Uterus (tissue), 4 donors: ENCODE data around the gene RAP1GAP. TPM values are rescaled to one million over a fixed set of nuclear protein-coding genes. Genes with fewer than 3 reads are reported as not detected.

Source experiments
- DNase-seq, 2 donors: peaks; one replicate each; pipeline ENCODE4 v3.0.0-alpha.2; 2019 to 2020
- H3K27ac ChIP-seq, 2 donors: fragments of 200-600 bp; sonication (generic); 1 replicate in 1 of 2; 2 replicates in 1 of 2; pipeline ENCODE4 v1.5.1; 2016 to 2018
- H3K27me3 ChIP-seq, 2 donors: fragments of 200-600 bp; sonication (generic); one replicate each; pipeline ENCODE4 v1.5.1; 2018 to 2019; ENCODE audit warnings: control low read depth in 1 of 2
- H3K36me3 ChIP-seq, 2 donors: fragments of 200-600 bp; sonication (generic); one replicate each; pipeline ENCODE4 v1.5.1; 2019; ENCODE audit warnings: control low read depth in 1 of 2
- H3K4me1 ChIP-seq, 2 donors: fragments of 200-600 bp; sonication (generic); one replicate each; pipeline ENCODE4 v1.5.1; 2018 to 2019; ENCODE audit warnings: control low read depth in 1 of 2
- H3K4me3 ChIP-seq, 2 donors: fragments of 200-600 bp; sonication (generic); 1 replicate in 1 of 2; 2 replicates in 1 of 2; pipeline ENCODE4 v1.5.1; 2018 to 2019; ENCODE audit warnings: mild to moderate bottlenecking in 1 of 2
- H3K9me3 ChIP-seq, 2 donors: fragments of 200-600 bp; sonication (generic); one replicate each; pipeline ENCODE4 v1.5.1; 2019; ENCODE audit warnings: control low read depth in 1 of 2
- CTCF ChIP-seq, 4 experiments: fragments of 200-600 bp in 2 of 4; fragments of 450-650 bp in 2 of 4; sonication (generic) in 2 of 4; IDR thresholded peaks; one replicate each; pipeline ENCODE4 v1.5.1; 2016 to 2019; ENCODE audit warnings: antibody characterized with exemption in 4 of 4, mild to moderate bottlenecking in 2 of 4, moderate library complexity in 1 of 4
- POLR2A ChIP-seq, 2 donors: fragments of 450-650 bp; IDR thresholded peaks; one replicate each; pipeline ENCODE4 v1.6.1; 2016; ENCODE audit warnings: antibody characterized with exemption in 2 of 2, mild to moderate bottlenecking in 1 of 2, moderate library complexity in 1 of 2
- intact Hi-C: fragments of 100-400 bp; cut with DNase I; formaldehyde crosslinking; loops from one replicate; pipeline ENCODE4 v1.15.1; 2023; ENCODE audit warnings: low total_unique reads
- total RNA-seq, 4 donors: library from RNA; depleted of rRNA in 3 of 4; stranded (reverse); fragments of >200 nt in 3 of 4; gene quantifications; one replicate each; pipeline versions ENCODE4 v1.1.0 to v1.2.4, GENCODE V29; 2014 to 2023
- donor health status: DM: yes; HTN: yes; CAD: no.

The RAP1GAP gene
- total RNA-seq, 4 donors from 2014 or later, result 0.18 to 6.9 TPM; not detected in 2

GRCh38 chr1:21592086-21592865 lies 76.9 kb downstream of the RAP1GAP start:
- intact Hi-C loops, result no loop called here
- no peak overlapping the region for H3K4me3 ChIP-seq
- H3K36me3 ChIP-seq, result no peaks in the 10 kb centered on the region
- H3K9me3 ChIP-seq, result no peaks in the 10 kb centered on the region
- H3K27me3 ChIP-seq, result no peaks in the 10 kb centered on the region
- TF ChIP-seq CTCF (IDR thresholded peaks at IDR 0.05) (no peak), POLR2A (IDR thresholded peaks at IDR 0.05) (no peak)
- no peak overlapping the region for H3K27ac ChIP-seq
- no peak for DNase-seq
- H3K4me1 ChIP-seq, result no peaks in the 10 kb centered on the region

GRCh38 chr1:21590934-21591333 lies 78.2 kb downstream of the RAP1GAP start:
- Histone ChIP-seq H3K4me3 (no peak overlapping the region), H3K9me3 (no peaks in the 10 kb centered on the region), H3K4me1 (no peaks in the 10 kb centered on the region), H3K27ac (no peak overlapping the region), H3K36me3 (no peaks in the 10 kb centered on the region), H3K27me3 (no peaks in the 10 kb centered on the region)
- no peak for DNase-seq
- TF ChIP-seq CTCF (IDR thresholded peaks at IDR 0.05) (no peak), POLR2A (IDR thresholded peaks at IDR 0.05) (no peak)
- intact Hi-C loops, result no loop called here

GRCh38 chr1:21590126-21590880 lies 78.9 kb downstream of the RAP1GAP start:
- no peak overlapping the region for H3K4me3 ChIP-seq
- H3K4me1 ChIP-seq, result no peaks in the 10 kb centered on the region
- no peaks in the 10 kb centered on the region for H3K36me3 ChIP-seq
- TF ChIP-seq CTCF (IDR thresholded peaks at IDR 0.05) (no peak), POLR2A (IDR thresholded peaks at IDR 0.05) (no peak)
- no peaks in the 10 kb centered on the region for H3K9me3 ChIP-seq
- intact Hi-C loops, result no loop called here
- no peak overlapping the region for H3K27ac ChIP-seq
- no peaks in the 10 kb centered on the region for H3K27me3 ChIP-seq
- no peak for DNase-seq

- no peak for DNase-seq
- H3K27me3 ChIP-seq, result no peaks in the 10 kb centered on the region
- no peaks in the 10 kb centered on the region for H3K4me1 ChIP-seq
- no peak overlapping the region for H3K27ac ChIP-seq
- H3K4me3 ChIP-seq, result no peak overlapping the region
- H3K36me3 ChIP-seq, result no peaks in the 10 kb centered on the region
- no peak for TF ChIP-seq CTCF (IDR thresholded peaks at IDR 0.05)
- TF ChIP-seq POLR2A (IDR thresholded peaks at IDR 0.05), result no peak
- intact Hi-C loops, result no loop called here
- H3K9me3 ChIP-seq, result no peaks in the 10 kb centered on the region
Observed at GRCh38 chr1:21589618-21590017, 79.5 kb downstream of the RAP1GAP start.

- H3K4me1 ChIP-seq, result no peaks in the 10 kb centered on the region
- no peak overlapping the region for H3K27ac ChIP-seq
- no peaks in the 10 kb centered on the region for H3K36me3 ChIP-seq
- TF ChIP-seq CTCF (IDR thresholded peaks at IDR 0.05), result no peak
- no peak for TF ChIP-seq POLR2A (IDR thresholded peaks at IDR 0.05)
- intact Hi-C loops, result no loop called here
- no peak for DNase-seq
- H3K4me3 ChIP-seq, result no peak overlapping the region
- no peaks in the 10 kb centered on the region for H3K9me3 ChIP-seq
- no peaks in the 10 kb centered on the region for H3K27me3 ChIP-seq
Observed at GRCh38 chr1:21587602-21587953, 81.6 kb downstream of the RAP1GAP start.
